Neuronal stem cell (in vitro differentiated cells): ENCODE results near the gene METTL21C.

ENCODE experiments used
- DNase-seq: peaks from one replicate; pipeline ENCODE4 v3.0.0-alpha.2; 2013; ENCODE audit warnings: low spot score
- H2AFZ ChIP-seq: one replicate; pipeline ENCODE4 v1.6.1; 2013; ENCODE audit warnings: mild to moderate bottlenecking, low read length, inconsistent platforms
- H2AK5ac ChIP-seq: 2 replicates; pipeline ENCODE4 v1.6.1; 2013; ENCODE audit warnings: low read depth, mild to moderate bottlenecking, inconsistent platforms, low read length, moderate library complexity, mixed read lengths
- H2BK120ac ChIP-seq: 2 replicates; pipeline ENCODE4 v1.6.1; 2013; ENCODE audit warnings: low read depth, mild to moderate bottlenecking, inconsistent platforms, low read length, moderate library complexity, mixed read lengths
- H2BK12ac ChIP-seq: one replicate; pipeline ENCODE4 v1.6.1; 2013; ENCODE audit warnings: low read length, inconsistent platforms
- H2BK15ac ChIP-seq: 2 replicates; pipeline ENCODE4 v1.6.1; 2013; ENCODE audit warnings: mild to moderate bottlenecking, low read length, inconsistent platforms, mixed read lengths
- H2BK5ac ChIP-seq: one replicate; pipeline ENCODE4 v1.6.1; 2013; ENCODE audit warnings: inconsistent platforms, mild to moderate bottlenecking, low read length, moderate library complexity
- H3K14ac ChIP-seq: one replicate; pipeline ENCODE4 v1.6.1; 2013; ENCODE audit warnings: low read length, inconsistent platforms
- H3K18ac ChIP-seq: 2 replicates; pipeline ENCODE4 v1.6.1; 2013; ENCODE audit warnings: low read length, inconsistent platforms
- H3K23ac ChIP-seq: 2 replicates; pipeline ENCODE4 v1.6.1; 2013; ENCODE audit warnings: low read depth, mild to moderate bottlenecking, mixed read lengths, low read length, inconsistent platforms; ENCODE audit not compliant: poor library complexity
- H3K27ac ChIP-seq: replicated peaks from 3 replicates; pipeline ENCODE4 v1.5.1; 2013; ENCODE audit warnings: low read length, inconsistent platforms
- H3K27me3 ChIP-seq, 3 experiments: 2 replicates each; pipeline ENCODE4 v1.6.1; 2013; ENCODE audit warnings: low read length in 3 of 3, mild to moderate bottlenecking in 2 of 3, inconsistent platforms in 1 of 3, low read depth in 1 of 3, mixed read lengths in 1 of 3, moderate library complexity in 1 of 3; ENCODE audit not compliant: control insufficient read depth in 3 of 3, insufficient read depth in 3 of 3
- H3K36me3 ChIP-seq, 2 donors: replicated peaks in 1 of 2; 2 replicates each; pipeline ENCODE4 v1.6.1; 2013; ENCODE audit warnings: low read length in 2 of 2; ENCODE audit not compliant: control insufficient read depth in 2 of 2, insufficient read depth in 2 of 2
- H3K4ac ChIP-seq: 2 replicates; pipeline ENCODE4 v1.6.1; 2013; ENCODE audit warnings: inconsistent platforms, mild to moderate bottlenecking, low read length, moderate library complexity
- H3K4me1 ChIP-seq, 2 donors: 1 replicate in 1 of 2; 2 replicates in 1 of 2; pipeline ENCODE4 v1.6.1; 2013; ENCODE audit warnings: low read length in 2 of 2, low read depth in 1 of 2; ENCODE audit not compliant: control insufficient read depth in 2 of 2, insufficient read depth in 1 of 2
- H3K4me2 ChIP-seq: one replicate; pipeline ENCODE4 v1.6.1; 2013; ENCODE audit warnings: mild to moderate bottlenecking, low read length, inconsistent platforms; ENCODE audit not compliant: insufficient read depth, poor library complexity, severe bottlenecking
- H3K4me3 ChIP-seq, 2 donors: 2 replicates each; pipeline ENCODE4 v1.5.1; 2013; ENCODE audit warnings: low read length in 2 of 2, mild to moderate bottlenecking in 2 of 2, inconsistent platforms in 1 of 2, moderate library complexity in 1 of 2
- H3K79me1 ChIP-seq: one replicate; pipeline ENCODE4 v1.6.1; 2013; ENCODE audit warnings: low read depth, mild to moderate bottlenecking, inconsistent platforms, low read length, moderate library complexity
- H3K9ac ChIP-seq: one replicate; pipeline ENCODE4 v1.6.1; 2013; ENCODE audit warnings: mild to moderate bottlenecking, low read depth, low read length, inconsistent platforms; ENCODE audit not compliant: poor library complexity
- H3K9me3 ChIP-seq, 2 donors: replicated peaks in 1 of 2; 2 replicates each; pipeline versions ENCODE3 to v1.6.1; 2013; ENCODE audit warnings: low read length in 2 of 2, mild to moderate bottlenecking in 2 of 2, inconsistent platforms in 1 of 2, low read depth in 1 of 2, mixed read lengths in 1 of 2, moderate library complexity in 1 of 2; ENCODE audit not compliant: control insufficient read depth in 2 of 2, insufficient read depth in 1 of 2
- H4K8ac ChIP-seq: one replicate; pipeline ENCODE4 v1.6.1; 2013; ENCODE audit warnings: low read depth, mild to moderate bottlenecking, inconsistent platforms, low read length, moderate library complexity
- H4K91ac ChIP-seq: one replicate; pipeline ENCODE4 v1.6.1; 2013; ENCODE audit warnings: low read length, low read depth, mild to moderate bottlenecking, inconsistent platforms; ENCODE audit not compliant: poor library complexity
- WGBS, 2 donors: extraction: QIAGEN DNeasy Blood & Tissue Kit; methylation state at CpG; one replicate each; pipeline ENCODE4 v1.1.7; 2013; ENCODE audit warnings: missing lambda C conversion rate in 2 of 2, mixed read lengths in 1 of 2; ENCODE audit not compliant: insufficient read length in 2 of 2, insufficient replicate concordance in 1 of 2; ENCODE audit errors: extremely low coverage in 2 of 2; 5-methylcytosine and 5-hydroxymethylcytosine counted together

The METTL21C gene

GRCh38 chr13:102643656-102644055, 51.2 kb downstream of the METTL21C start:
- no peaks in the 10 kb centered on the region for H3K27me3 ChIP-seq
- DNase-seq, result no peak
- H3K36me3 ChIP-seq, result peaks cover 22 to 100% of the 10 kb centered on the region in 2 donors
- no peak overlapping the region for H2BK120ac ChIP-seq
- no peak overlapping the region for H2BK5ac ChIP-seq
- H2AK5ac ChIP-seq, result no peak overlapping the region
- no peak overlapping the region for H3K4me3 ChIP-seq
- H3K79me1 ChIP-seq, result no peaks in the 10 kb centered on the region
- H3K14ac ChIP-seq, result no peak overlapping the region
- H3K23ac ChIP-seq, result no peak overlapping the region
- H3K4me2 ChIP-seq, result no peak overlapping the region
- H3K27ac ChIP-seq, result no peak overlapping the region
- H3K9ac ChIP-seq, result no peak overlapping the region
- no CpG with 5 or more reads among the region's 1 CpG for WGBS, 2 donors
- H2BK15ac ChIP-seq, result no peak overlapping the region
- H4K8ac ChIP-seq, result no peak overlapping the region
- no peaks in the 10 kb centered on the region for H3K9me3 ChIP-seq
- no peaks in the 10 kb centered on the region for H3K4me1 ChIP-seq
- no peak overlapping the region for H3K4ac ChIP-seq
- H3K18ac ChIP-seq, result no peak overlapping the region
- H4K91ac ChIP-seq, result no peak overlapping the region
- H2BK12ac ChIP-seq, result no peak overlapping the region
- H2AFZ ChIP-seq, result no peak overlapping the region

GRCh38 chr13:102642475-102642874, 52.4 kb downstream of the METTL21C start:
- H2BK12ac ChIP-seq, result no peak overlapping the region
- no peak overlapping the region for H3K4ac ChIP-seq
- H2AFZ ChIP-seq, result no peak overlapping the region
- no peak overlapping the region for H4K8ac ChIP-seq
- H3K9ac ChIP-seq, result no peak overlapping the region
- H3K36me3 ChIP-seq, result peaks cover 17 to 100% of the 10 kb centered on the region in 2 donors
- H3K27ac ChIP-seq, result no peak overlapping the region
- no peak overlapping the region for H3K4me2 ChIP-seq
- H4K91ac ChIP-seq, result no peak overlapping the region
- no CpG with 5 or more reads among the region's 6 CpGs for WGBS, 2 donors
- no peak for DNase-seq
- no peak overlapping the region for H3K14ac ChIP-seq
- H2BK120ac ChIP-seq, result no peak overlapping the region
- H3K27me3 ChIP-seq, result no peaks in the 10 kb centered on the region
- no peak overlapping the region for H3K18ac ChIP-seq
- no peak overlapping the region for H3K23ac ChIP-seq
- no peaks in the 10 kb centered on the region for H3K9me3 ChIP-seq
- H3K79me1 ChIP-seq, result no peaks in the 10 kb centered on the region
- H2AK5ac ChIP-seq, result no peak overlapping the region
- H2BK15ac ChIP-seq, result no peak overlapping the region
- no peak overlapping the region for H3K4me3 ChIP-seq
- no peaks in the 10 kb centered on the region for H3K4me1 ChIP-seq
- no peak overlapping the region for H2BK5ac ChIP-seq

GRCh38 chr13:102642029-102642428, 52.8 kb downstream of the METTL21C start:
- Histone ChIP-seq H3K14ac (no peak overlapping the region), H3K4ac (no peak overlapping the region), H4K8ac (no peak overlapping the region), H3K18ac (no peak overlapping the region), H2AK5ac (no peak overlapping the region), H3K4me3 (no peak overlapping the region), H3K79me1 (no peaks in the 10 kb centered on the region), H3K9ac (no peak overlapping the region), H2BK120ac (no peak overlapping the region), H4K91ac (no peak overlapping the region), H3K27me3 (no peaks in the 10 kb centered on the region), H3K4me2 (no peak overlapping the region), H2AFZ (no peak overlapping the region), H3K9me3 (no peaks in the 10 kb centered on the region), H3K4me1 (no peaks in the 10 kb centered on the region), H3K23ac (no peak overlapping the region), H2BK5ac (no peak overlapping the region), H2BK15ac (no peak overlapping the region), H2BK12ac (no peak overlapping the region), H3K27ac (no peak overlapping the region), H3K36me3 (peaks cover 16 to 100% of the 10 kb centered on the region in 2 donors)
- WGBS, 2 donors, result no CpG with 5 or more reads among the region's 4 CpGs
- DNase-seq, result no peak

DNA sequence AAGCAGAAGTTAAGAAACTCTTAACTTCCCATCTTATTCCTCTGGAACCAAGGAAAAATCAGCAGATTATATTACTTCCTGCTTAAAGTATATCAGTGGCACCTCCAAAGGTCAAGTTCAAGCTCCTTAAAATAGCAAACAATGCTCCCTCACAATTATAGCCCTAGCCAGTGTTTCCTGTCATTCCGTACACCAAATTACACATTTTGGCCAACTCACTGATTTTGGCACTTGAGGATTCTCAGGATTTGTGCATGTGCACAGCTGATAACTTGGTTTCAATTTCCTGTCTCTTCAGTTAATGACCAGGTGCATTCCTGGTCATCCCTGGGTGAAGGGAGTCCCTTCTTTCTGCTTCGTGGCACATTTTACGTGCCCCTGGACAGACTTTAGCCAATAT, 56.1 kb downstream of the METTL21C start:
- no peak overlapping the region for H3K27ac ChIP-seq
- H3K14ac ChIP-seq, result no peak overlapping the region
- no peak overlapping the region for H3K18ac ChIP-seq
- H2BK120ac ChIP-seq, result no peak overlapping the region
- H3K27me3 ChIP-seq, result no peaks in the 10 kb centered on the region
- no peak overlapping the region for H3K23ac ChIP-seq
- H2BK12ac ChIP-seq, result no peak overlapping the region
- no peak overlapping the region for H3K9ac ChIP-seq
- H3K4me2 ChIP-seq, result no peak overlapping the region
- no peak overlapping the region for H3K4me3 ChIP-seq
- no peak overlapping the region for H2BK5ac ChIP-seq
- no peaks in the 10 kb centered on the region for H3K9me3 ChIP-seq
- H2AFZ ChIP-seq, result no peak overlapping the region
- no peak overlapping the region for H4K8ac ChIP-seq
- no peak overlapping the region for H2BK15ac ChIP-seq
- H2AK5ac ChIP-seq, result no peak overlapping the region
- no peaks in the 10 kb centered on the region for H3K79me1 ChIP-seq
- no peak overlapping the region for H4K91ac ChIP-seq
- WGBS, 2 donors, result no CpG with 5 or more reads among the region's 3 CpGs
- H3K36me3 ChIP-seq, result peaks cover 19 to 100% of the 10 kb centered on the region in 2 donors
- no peak overlapping the region for H3K4ac ChIP-seq
- no peak for DNase-seq
- no peaks in the 10 kb centered on the region for H3K4me1 ChIP-seq
